Lung (tissue), 12 donors: ENCODE data around the gene NOP9. TPM values are rescaled to one million over a fixed set of nuclear protein-coding genes. Genes with fewer than 3 reads are reported as not detected.

ENCODE experiments used
- ATAC-seq: fragments of 200-7000 bp; cut with Tn5 transposase; one replicate; pipeline ENCODE4 v1.9.1; 2020; ENCODE audit warnings: moderate number of reproducible peaks; ENCODE audit not compliant: insufficient read depth, low FRiP score
- DNase-seq, 3 donors: peaks; one replicate each; pipeline ENCODE4 v3.0.0-alpha.2; 2013 to 2017
- H3K27ac ChIP-seq, 2 donors: one replicate each; pipeline ENCODE4 v1.5.1; 2013; ENCODE audit warnings: mild to moderate bottlenecking in 2 of 2, moderate library complexity in 2 of 2, control low read depth in 1 of 2, inconsistent platforms in 1 of 2, low read depth in 1 of 2, low read length in 1 of 2
- H3K27me3 ChIP-seq, 3 donors: one replicate each; pipeline ENCODE4 v1.5.1; 2013; ENCODE audit warnings: low read length in 2 of 3; ENCODE audit not compliant: control insufficient read depth in 3 of 3, insufficient read depth in 3 of 3
- H3K36me3 ChIP-seq, 4 donors: one replicate each; pipeline ENCODE4 v1.5.1; 2013; ENCODE audit warnings: low read length in 4 of 4, mild to moderate bottlenecking in 1 of 4, moderate library complexity in 1 of 4; ENCODE audit not compliant: control insufficient read depth in 4 of 4, insufficient read depth in 4 of 4
- H3K4me1 ChIP-seq, 5 donors: one replicate each; pipeline ENCODE4 v1.5.1; 2013; ENCODE audit warnings: low read length in 5 of 5, mild to moderate bottlenecking in 2 of 5, moderate library complexity in 1 of 5; ENCODE audit not compliant: control insufficient read depth in 5 of 5, insufficient read depth in 5 of 5
- H3K4me3 ChIP-seq: one replicate; pipeline ENCODE4 v1.5.1; 2013; ENCODE audit warnings: mild to moderate bottlenecking, control low read depth, moderate library complexity
- H3K9ac ChIP-seq, 2 donors: one replicate each; pipeline ENCODE4 v1.5.1; 2013; ENCODE audit warnings: low read length in 2 of 2, control low read depth in 1 of 2; ENCODE audit not compliant: insufficient read depth in 1 of 2
- H3K9me3 ChIP-seq, 4 donors: one replicate each; pipeline ENCODE4 v1.5.1; 2013; ENCODE audit warnings: low read length in 3 of 4, mild to moderate bottlenecking in 1 of 4, moderate library complexity in 1 of 4; ENCODE audit not compliant: control insufficient read depth in 4 of 4, insufficient read depth in 3 of 4
- CTCF ChIP-seq: IDR thresholded peaks from 2 replicates; pipeline ENCODE4 v1.5.1; 2012; ENCODE audit warnings: mild to moderate bottlenecking; ENCODE audit errors: control extremely low read depth, extremely low read depth
- WGBS, 2 donors: extraction: QIAGEN DNeasy Blood & Tissue Kit; methylation state at CpG; one replicate each; pipeline ENCODE4 v1.1.7; 2013; 5-methylcytosine and 5-hydroxymethylcytosine counted together
- polyA plus RNA-seq, 2 donors: library from polyadenylated mRNA; stranded (reverse); fragments of 200-250 nt; gene quantifications; one replicate each; pipeline ENCODE4 v1.2.1, GENCODE V29; 2013
- total RNA-seq, 2 donors: library from RNA; depleted of rRNA in 1 of 2; stranded (reverse); fragments of >200 nt in 1 of 2; gene quantifications; one replicate each; pipeline ENCODE4 v1.2.1, GENCODE V29; 2014 to 2021
- donor health status: control.
- donor health status: control.
- donor health status: Bipolar disorder and iron deficiency.
- donor health status: healthy.
- donor health status: DM: yes; HTN: yes; CAD: no.

Gene NOP9
- total and polyA plus RNA-seq, 4 donors: 12.1 to 25.9 (median 13.8) TPM

DNA sequence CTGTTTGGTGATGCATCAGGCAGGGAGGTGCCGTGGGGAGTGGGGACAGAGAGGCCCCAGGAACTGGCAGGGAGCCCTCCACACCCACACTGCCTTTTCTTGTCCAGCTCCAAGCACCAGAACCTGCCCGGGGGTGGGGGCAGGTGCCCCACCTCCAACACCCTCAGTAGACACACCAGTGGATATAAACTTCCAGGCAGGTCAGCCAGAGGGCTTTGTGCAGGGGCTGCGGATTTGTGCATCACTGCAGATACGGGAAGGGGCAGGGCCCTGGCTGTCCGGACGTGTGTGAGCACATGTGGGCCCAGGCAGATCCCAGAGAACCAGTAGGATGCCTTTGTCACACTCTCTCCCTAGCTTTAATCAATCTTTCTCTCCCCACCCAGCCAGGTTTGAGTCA, 35.4 kb upstream of the NOP9 start:
- no peak overlapping the region for H3K27ac ChIP-seq
- no peak overlapping the region for H3K4me3 ChIP-seq
- H3K4me1 ChIP-seq: peaks cover 0 to 5% (median 3%) of the 10 kb centered on the region in 5 donors
- H3K9me3 ChIP-seq: no peaks in the 10 kb centered on the region
- H3K9ac ChIP-seq: no peak overlapping the region
- peaks cover 3 to 34% (median 7%) of the 10 kb centered on the region in 4 donors for H3K36me3 ChIP-seq
- DNase-seq (no peak), ATAC-seq (peak; percentile 7)
- 84 to 85% methylated on average over 6 of the region's 6 CpGs for WGBS, 2 donors
- no peak for TF ChIP-seq CTCF
- H3K27me3 ChIP-seq: no peaks in the 10 kb centered on the region

- DNase-seq (no peak), ATAC-seq (no peak)
Observed at GRCh38 chr14:24266344-24267244, 33.1 kb upstream of the NOP9 start.

GRCh38 chr14:24267516-24267915, 32.1 kb upstream of the NOP9 start:
- Histone ChIP-seq H3K4me3 (no peak overlapping the region), H3K4me1 (peaks cover 4 to 8% (median 6%) of the 10 kb centered on the region in 5 donors), H3K27ac (no peak overlapping the region), H3K9ac (no peak overlapping the region), H3K9me3 (no peaks in the 10 kb centered on the region), H3K27me3 (no peaks in the 10 kb centered on the region), H3K36me3 (peaks cover 3 to 35% (median 7%) of the 10 kb centered on the region in 4 donors)
- TF ChIP-seq CTCF: no peak
- DNase-seq (no peak), ATAC-seq (no peak)
- 92 to 96% methylated on average over 9 of the region's 9 CpGs for WGBS, 2 donors

More at GRCh38 chr14:24266344-24267244, 33.1 kb upstream of the NOP9 start:
- no peak overlapping the region for H3K9ac ChIP-seq
- no peak overlapping the region for H3K27ac ChIP-seq
- no peak overlapping the region for H3K4me3 ChIP-seq
- WGBS, 2 donors: 90 to 93% methylated on average over 18 of the region's 18 CpGs
- H3K4me1 ChIP-seq: peaks cover 0 to 4% (median 0%) of the 10 kb centered on the region in 5 donors
- no peaks in the 10 kb centered on the region for H3K27me3 ChIP-seq
- peaks cover 3 to 35% (median 7%) of the 10 kb centered on the region in 4 donors for H3K36me3 ChIP-seq
- H3K9me3 ChIP-seq: no peaks in the 10 kb centered on the region
- no peak for TF ChIP-seq CTCF
